OCI-LY7 (cell line): ENCODE measurements around the gene FGA. TPM values are rescaled to one million over a fixed set of nuclear protein-coding genes. Genes with fewer than 3 reads are reported as not detected.

Experiments
- BruUV-seq: library from RNA; stranded (reverse); fragments of 400-500 nt; replicated peaks from 2 replicates; lab custom pipeline; 2021; lab: Mats Ljungman, UMichigan
- CTCF ChIA-PET: fragments of 300-600 bp; sonication (Branson Sonifier 250); formaldehyde crosslinking; loops from one replicate; lab custom pipeline; 2022; ENCODE audit warnings: antibody characterized with exemption; ENCODE audit not compliant: unreplicated experiment; lab: Charles Lee
- POLR2A ChIA-PET: fragments of 300-600 bp; sonication (Branson Sonifier 250); formaldehyde crosslinking; loops from one replicate; lab custom pipeline; 2022; ENCODE audit warnings: antibody characterized with exemption; lab: Charles Lee
- DNase-seq: peaks from one replicate; pipeline ENCODE4 v3.0.0-alpha.2; 2015; ENCODE audit warnings: low spot score
- H2AFZ ChIP-seq: fragments of 200-600 bp; sonication (generic), shearing (Covaris generic); 2 replicates; pipeline ENCODE4 v1.6.1; 2014; ENCODE audit warnings: mild to moderate bottlenecking, antibody characterized with exemption, low read length, moderate library complexity
- H3K27ac ChIP-seq: fragments of 200-600 bp; sonication (generic); 2 replicates; pipeline ENCODE4 v1.5.1; 2014; ENCODE audit warnings: mixed run types, low read depth, mild to moderate bottlenecking, moderate library complexity, low read length, inconsistent platforms; ENCODE audit not compliant: poor library complexity, severe bottlenecking
- H3K36me3 ChIP-seq: fragments of 200-600 bp; sonication (generic); 2 replicates; pipeline ENCODE4 v1.6.1; 2014; ENCODE audit warnings: mild to moderate bottlenecking, antibody characterized with exemption, low read length, moderate library complexity, mixed read lengths; ENCODE audit not compliant: insufficient read depth
- H3K4me1 ChIP-seq: fragments of 200-600 bp; sonication (generic); 2 replicates; pipeline ENCODE4 v1.5.1; 2014; ENCODE audit warnings: mild to moderate bottlenecking, low read length; ENCODE audit not compliant: insufficient read depth, poor library complexity, severe bottlenecking
- H3K4me2 ChIP-seq: fragments of 200-600 bp; sonication (generic); 2 replicates; pipeline ENCODE4 v1.6.1; 2014; ENCODE audit warnings: mild to moderate bottlenecking, low read length
- H3K4me3 ChIP-seq: fragments of 200-600 bp; sonication (generic); 2 replicates; pipeline ENCODE4 v1.5.1; 2014; ENCODE audit warnings: mild to moderate bottlenecking, low read depth, low read length; ENCODE audit not compliant: poor library complexity, severe bottlenecking
- H3K79me2 ChIP-seq: fragments of 200-600 bp; sonication (generic); 2 replicates; pipeline ENCODE4 v1.6.1; 2016; ENCODE audit warnings: low read depth, mild to moderate bottlenecking, low read length, moderate library complexity, mixed read lengths; ENCODE audit not compliant: insufficient read depth
- H3K9me2 ChIP-seq: fragments of 200-600 bp; sonication (generic); 2 replicates; pipeline ENCODE4 v1.6.1; 2016; ENCODE audit warnings: mild to moderate bottlenecking, low read length, mixed read lengths; ENCODE audit not compliant: insufficient read depth
- H3K9me3 ChIP-seq: fragments of 200-600 bp; sonication (generic); 2 replicates; pipeline ENCODE4 v1.6.1; 2014; ENCODE audit warnings: mild to moderate bottlenecking, mixed run types, low read length, mixed read lengths
- H4K20me1 ChIP-seq: fragments of 200-600 bp; sonication (generic); 2 replicates; pipeline ENCODE4 v1.6.1; 2014; ENCODE audit warnings: mild to moderate bottlenecking, antibody characterized with exemption, low read length, moderate library complexity, mixed read lengths; ENCODE audit not compliant: insufficient read depth
- EZH2phosphoT487 ChIP-seq: fragments of 200-600 bp; sonication (generic); IDR thresholded peaks from 2 replicates; pipeline ENCODE4 v1.6.1; 2018; ENCODE audit warnings: low read depth, borderline replicate concordance, mild to moderate bottlenecking, mixed run types, antibody characterized with exemption, low read length, moderate library complexity, mixed read lengths
- intact Hi-C: fragments of 100-400 bp; cut with micrococcal nuclease; formaldehyde crosslinking; loops from one replicate; pipeline ENCODE4 v1.10.0; 2022; ENCODE audit not compliant: unreplicated experiment
- total RNA-seq, 2 experiments: library from RNA; depleted of rRNA in 1 of 2; stranded (reverse); fragments of >200 nt in 1 of 2; shearing (Covaris generic) in 1 of 2; gene quantifications; 2 replicates each; pipeline ENCODE4 v1.2.3, GENCODE V29; 2014 to 2022
- TF ChIP-seq, protein P1 (sequence below): fragments of 200-600 bp; sonication (generic); conservative IDR thresholded peaks from 2 replicates; pipeline ENCODE4 v1.5.1; 2014; ENCODE audit warnings: mild to moderate bottlenecking, antibody characterized with exemption, low read length, moderate library complexity, mixed read lengths

Gene FGA
- total RNA-seq, 2 experiments from 2014 or later: not detected

- TF ChIP-seq EZH2phosphoT487: no peak
- TF ChIP-seq, protein P1, sequence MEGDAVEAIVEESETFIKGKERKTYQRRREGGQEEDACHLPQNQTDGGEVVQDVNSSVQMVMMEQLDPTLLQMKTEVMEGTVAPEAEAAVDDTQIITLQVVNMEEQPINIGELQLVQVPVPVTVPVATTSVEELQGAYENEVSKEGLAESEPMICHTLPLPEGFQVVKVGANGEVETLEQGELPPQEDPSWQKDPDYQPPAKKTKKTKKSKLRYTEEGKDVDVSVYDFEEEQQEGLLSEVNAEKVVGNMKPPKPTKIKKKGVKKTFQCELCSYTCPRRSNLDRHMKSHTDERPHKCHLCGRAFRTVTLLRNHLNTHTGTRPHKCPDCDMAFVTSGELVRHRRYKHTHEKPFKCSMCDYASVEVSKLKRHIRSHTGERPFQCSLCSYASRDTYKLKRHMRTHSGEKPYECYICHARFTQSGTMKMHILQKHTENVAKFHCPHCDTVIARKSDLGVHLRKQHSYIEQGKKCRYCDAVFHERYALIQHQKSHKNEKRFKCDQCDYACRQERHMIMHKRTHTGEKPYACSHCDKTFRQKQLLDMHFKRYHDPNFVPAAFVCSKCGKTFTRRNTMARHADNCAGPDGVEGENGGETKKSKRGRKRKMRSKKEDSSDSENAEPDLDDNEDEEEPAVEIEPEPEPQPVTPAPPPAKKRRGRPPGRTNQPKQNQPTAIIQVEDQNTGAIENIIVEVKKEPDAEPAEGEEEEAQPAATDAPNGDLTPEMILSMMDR: no peak
- intact Hi-C loops: no loop called here
- Histone ChIP-seq H3K79me2 (no peaks in the 10 kb centered on the region), H3K27ac (no peak overlapping the region), H4K20me1 (no peaks in the 10 kb centered on the region), H2AFZ (no peak overlapping the region), H3K4me1 (no peaks in the 10 kb centered on the region), H3K9me3 (no peaks in the 10 kb centered on the region), H3K4me3 (no peak overlapping the region), H3K9me2 (no peaks in the 10 kb centered on the region), H3K4me2 (no peak overlapping the region), H3K36me3 (no peaks in the 10 kb centered on the region)
- ChIA-PET POLR2A (no interaction called here), CTCF (interaction anchor here (0.9 kb wide), 1 partner anchor 12 kb away, joined by 3 read pairs; no protein-coding TSS in a partner anchor)
- no TSS peak for BruUV-seq
- DNase-seq: no peak
These were observed 39.8 kb upstream of the FGA start for GRCh38 chr4:154630324-154630723.

- ChIA-PET POLR2A (interaction anchor here (1.1 to 1.2 kb wide), 2 partner anchors 18 to 61 kb away, joined by 3 read pairs; no protein-coding TSS in a partner anchor), CTCF (no interaction called here)
- H3K36me3 ChIP-seq: no peaks in the 10 kb centered on the region
- TF ChIP-seq EZH2phosphoT487: no peak
- TF ChIP-seq, protein P1: peak; percentile 60
- no peaks in the 10 kb centered on the region for H3K9me3 ChIP-seq
- no TSS peak for BruUV-seq
- H3K79me2 ChIP-seq: no peaks in the 10 kb centered on the region
- no peak overlapping the region for H3K4me2 ChIP-seq
- DNase-seq: peak; percentile 24
- H4K20me1 ChIP-seq: no peaks in the 10 kb centered on the region
- H3K4me1 ChIP-seq: no peaks in the 10 kb centered on the region
- H3K4me3 ChIP-seq: no peak overlapping the region
- H2AFZ ChIP-seq: no peak overlapping the region
- H3K27ac ChIP-seq: no peak overlapping the region
- no peaks in the 10 kb centered on the region for H3K9me2 ChIP-seq
- intact Hi-C loops: no loop called here
These were observed 36.4 kb upstream of the FGA start for GRCh38 chr4:154626793-154627484.

- no peaks in the 10 kb centered on the region for H3K79me2 ChIP-seq
- no peak overlapping the region for H3K4me2 ChIP-seq
- H3K4me3 ChIP-seq: no peak overlapping the region
- CTCF ChIA-PET: no interaction called here
- H2AFZ ChIP-seq: no peak overlapping the region
- H3K27ac ChIP-seq: no peak overlapping the region
- intact Hi-C loops: no loop called here
- TF ChIP-seq, protein P1: no peak
- no peak for TF ChIP-seq EZH2phosphoT487
- no peaks in the 10 kb centered on the region for H3K9me3 ChIP-seq
- no TSS peak for BruUV-seq
- no peaks in the 10 kb centered on the region for H4K20me1 ChIP-seq
- H3K9me2 ChIP-seq: no peaks in the 10 kb centered on the region
- no peaks in the 10 kb centered on the region for H3K36me3 ChIP-seq
- H3K4me1 ChIP-seq: no peaks in the 10 kb centered on the region
- POLR2A ChIA-PET: interaction anchor here (0.6 to 1.2 kb wide), 4 partner anchors 13 to 106 kb away, joined by 3 read pairs; no protein-coding TSS in a partner anchor
- no peak for DNase-seq
These were observed 35.4 kb upstream of the FGA start for GRCh38 chr4:154625971-154626370.
